Measurements from ENCODE around the gene EPS8L2. TPM values are rescaled to one million over a fixed set of nuclear protein-coding genes. Genes with fewer than 3 reads are reported as not detected.

The EPS8L2 gene
- total RNA-seq, 1 donor from 2014 or later, result 129 TPM

DNA sequence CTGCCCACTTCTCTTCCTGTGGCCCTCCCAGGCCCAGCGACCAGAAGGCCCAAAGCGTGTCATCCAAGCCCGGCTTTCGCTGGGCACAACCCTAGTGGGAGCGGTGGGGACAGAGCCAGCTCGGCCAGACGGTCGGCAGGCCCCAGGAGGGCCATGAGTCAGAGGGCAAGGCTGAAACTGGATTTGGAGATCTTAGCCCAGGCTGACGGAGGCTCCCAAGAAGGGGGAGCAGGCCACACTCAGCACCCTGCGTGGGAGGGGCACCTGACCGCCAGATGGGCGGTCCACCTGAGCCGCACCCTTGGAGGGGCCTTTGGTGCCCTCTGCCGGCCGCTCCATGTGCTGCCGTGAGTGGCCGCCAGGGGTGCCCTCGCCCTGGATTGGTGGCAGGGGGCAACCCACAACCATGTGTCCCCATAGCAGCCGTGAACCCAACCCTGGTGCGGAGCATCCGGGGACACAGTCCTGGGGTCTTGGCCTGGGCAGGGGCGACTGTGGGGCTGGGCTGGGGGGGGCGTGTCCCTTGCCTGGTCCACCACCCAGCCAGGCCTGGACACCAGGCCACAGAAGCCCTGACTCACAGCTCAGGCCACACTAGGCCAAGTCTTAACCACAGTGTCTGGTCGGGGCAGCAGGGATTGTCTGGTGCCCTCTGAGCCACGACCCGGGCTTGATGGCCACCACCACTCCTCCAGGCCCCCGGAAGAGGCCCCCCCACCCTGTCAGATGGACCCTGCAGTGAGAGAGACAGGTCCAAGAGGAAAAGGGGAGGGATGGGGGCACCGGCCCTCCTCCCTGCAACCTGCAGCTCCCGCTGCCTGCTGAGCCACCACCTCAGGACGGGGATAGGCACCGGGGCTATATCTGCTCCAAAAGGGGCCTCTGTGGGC is 22.1 kb downstream of the EPS8L2 start:
- no peak overlapping the region for H3K27ac ChIP-seq (ENCODE audit: low read depth, low read length)
- no peak overlapping the region for H2AFZ ChIP-seq (ENCODE audit: low read depth, low read length)
- H3K4me2 ChIP-seq (ENCODE audit: low read length), result peak overlapping the region; percentile 27
- H3K27me3 ChIP-seq (ENCODE audit: insufficient read depth, low read length), result peaks cover 2% of the 10 kb centered on the region
- H3K9me3 Mint-ChIP-seq (ENCODE audit: unreplicated experiment), result no peaks in the 10 kb centered on the region
- H4K20me1 ChIP-seq (ENCODE audit: insufficient read depth, low read length), result peaks cover 25% of the 10 kb centered on the region
- no peaks in the 10 kb centered on the region for H3K4me1 Mint-ChIP-seq (ENCODE audit: low read depth, unreplicated experiment)
- DNase-seq (ENCODE audit: low read depth) (peak; percentile 78), FAIRE-seq (no peak)
- no peaks in the 10 kb centered on the region for H3K79me2 ChIP-seq (ENCODE audit: insufficient read depth, low read length)
- peaks cover 6% of the 10 kb centered on the region for H3K27me3 Mint-ChIP-seq (ENCODE audit: low read depth, unreplicated experiment)
- no peaks in the 10 kb centered on the region for H3K36me3 ChIP-seq (ENCODE audit: insufficient read depth, low read length)
- H3K9me3 ChIP-seq (ENCODE audit: insufficient read depth, low read depth, low read length), result no peaks in the 10 kb centered on the region
- H3K4me3 Mint-ChIP-seq (ENCODE audit: unreplicated experiment), result no peak overlapping the region
- peaks cover 26% of the 10 kb centered on the region for H3K4me1 ChIP-seq (ENCODE audit: insufficient read depth, low read length)
- H3K9ac ChIP-seq (ENCODE audit: low read length), result no peak overlapping the region
- H3K4me3 ChIP-seq (ENCODE audit: insufficient read depth, low read depth, low read length), result no peak overlapping the region
- H3K36me3 Mint-ChIP-seq (ENCODE audit: low read depth, unreplicated experiment), result peaks cover 4% of the 10 kb centered on the region
- H3K27ac Mint-ChIP-seq (ENCODE audit: unreplicated experiment), result no peak overlapping the region
- TF ChIP-seq CTCF (IDR thresholded peaks at IDR 0.05; ENCODE audit: insufficient read depth, low read depth, low read length), result peak; percentile 56
- no peak for TF ChIP-seq EZH2 (IDR thresholded peaks at IDR 0.05; ENCODE audit: insufficient read depth, low read length)

DNA sequence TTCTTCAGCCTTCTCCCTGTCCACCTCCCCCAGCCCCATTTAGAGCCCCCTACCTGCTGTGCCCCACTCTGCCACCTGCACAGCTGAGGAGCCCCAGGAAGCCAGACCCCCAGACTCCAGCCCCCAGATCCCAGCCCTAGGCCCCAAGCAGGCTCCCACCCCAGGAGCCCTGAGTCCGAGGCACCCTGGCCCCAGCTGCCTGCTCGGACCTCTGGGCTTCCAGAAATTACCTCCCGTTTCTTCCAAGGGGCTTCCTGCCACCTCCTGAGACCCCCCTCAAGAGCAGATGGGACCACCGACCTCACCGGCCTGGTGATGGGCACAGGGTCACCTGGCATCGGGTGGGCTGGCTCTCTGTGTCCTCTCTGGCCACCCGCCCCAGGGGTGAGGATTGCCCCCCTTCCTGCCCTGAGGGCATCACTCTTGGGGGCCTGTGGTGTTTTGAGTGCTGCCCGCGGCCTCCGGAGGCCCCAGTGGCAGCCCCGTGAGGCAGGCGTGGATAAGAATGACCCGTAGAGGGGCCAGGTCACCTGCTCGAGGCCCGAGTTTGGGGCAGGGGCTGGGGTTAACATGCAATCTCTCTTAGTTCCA is 23.0 kb downstream of the EPS8L2 start:
- no peak overlapping the region for H3K27ac Mint-ChIP-seq (ENCODE audit: unreplicated experiment)
- Histone ChIP-seq H3K27ac (ENCODE audit: low read depth, low read length) (no peak overlapping the region), H3K4me2 (ENCODE audit: low read length) (no peak overlapping the region), H3K27me3 (ENCODE audit: insufficient read depth, low read length) (peaks cover 2% of the 10 kb centered on the region), H4K20me1 (ENCODE audit: insufficient read depth, low read length) (peaks cover 17% of the 10 kb centered on the region), H3K79me2 (ENCODE audit: insufficient read depth, low read length) (no peaks in the 10 kb centered on the region), H2AFZ (ENCODE audit: low read depth, low read length) (no peak overlapping the region), H3K4me1 (ENCODE audit: insufficient read depth, low read length) (peaks cover 26% of the 10 kb centered on the region), H3K4me3 (ENCODE audit: insufficient read depth, low read depth, low read length) (no peak overlapping the region), H3K9me3 (ENCODE audit: insufficient read depth, low read depth, low read length) (no peaks in the 10 kb centered on the region), H3K36me3 (ENCODE audit: insufficient read depth, low read length) (no peaks in the 10 kb centered on the region), H3K9ac (ENCODE audit: low read length) (no peak overlapping the region)
- H3K4me1 Mint-ChIP-seq (ENCODE audit: low read depth, unreplicated experiment), result no peaks in the 10 kb centered on the region
- DNase-seq (ENCODE audit: low read depth) (no peak), FAIRE-seq (no peak)
- no peaks in the 10 kb centered on the region for H3K36me3 Mint-ChIP-seq (ENCODE audit: low read depth, unreplicated experiment)
- H3K27me3 Mint-ChIP-seq (ENCODE audit: low read depth, unreplicated experiment), result peaks cover 13% of the 10 kb centered on the region
- no peak overlapping the region for H3K4me3 Mint-ChIP-seq (ENCODE audit: unreplicated experiment)
- TF ChIP-seq CTCF (IDR thresholded peaks at IDR 0.05; ENCODE audit: insufficient read depth, low read depth, low read length), result no peak
- no peak for TF ChIP-seq EZH2 (IDR thresholded peaks at IDR 0.05; ENCODE audit: insufficient read depth, low read length)
- H3K9me3 Mint-ChIP-seq (ENCODE audit: unreplicated experiment), result no peaks in the 10 kb centered on the region

Data from astrocyte (in vitro differentiated cells and primary cell).